HG03354 (cell line): Measurements from ENCODE around the gene PDE6H.
A peak's percentile ranks its signal among the peaks of the same experiment; 100 is the strongest.

ENCODE experiments used
- ATAC-seq: cut with Tn5 transposase; IDR thresholded peaks from one replicate; pipeline ENCODE4 v1.9.1; 2021; ENCODE audit warnings: mild to moderate bottlenecking; ENCODE audit not compliant: unreplicated experiment, poor library complexity, severe bottlenecking

The PDE6H gene

DNA sequence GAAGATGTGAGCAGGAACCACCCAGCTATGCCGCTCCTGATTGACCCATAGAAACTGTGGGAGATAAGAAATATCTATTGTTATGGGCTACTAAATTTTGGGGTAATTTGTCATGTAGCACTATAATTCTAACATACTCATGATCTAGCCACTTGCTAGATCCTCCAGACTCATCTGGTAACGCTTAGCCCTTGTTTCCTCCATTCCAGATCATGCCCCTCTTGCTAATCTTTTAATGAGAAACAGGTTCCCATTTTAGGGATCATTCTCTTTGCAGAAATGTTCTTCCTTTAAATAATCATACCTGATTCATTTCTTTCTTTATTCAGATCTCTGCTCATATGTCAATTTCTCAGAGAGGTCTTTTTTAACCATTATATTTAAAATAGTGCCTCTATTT, 7.6 kb upstream of the PDE6H start:
- no peak for ATAC-seq

GRCh38 chr12:14968478-14968877, 4.4 kb upstream of the PDE6H start:
- no peak for ATAC-seq

DNA sequence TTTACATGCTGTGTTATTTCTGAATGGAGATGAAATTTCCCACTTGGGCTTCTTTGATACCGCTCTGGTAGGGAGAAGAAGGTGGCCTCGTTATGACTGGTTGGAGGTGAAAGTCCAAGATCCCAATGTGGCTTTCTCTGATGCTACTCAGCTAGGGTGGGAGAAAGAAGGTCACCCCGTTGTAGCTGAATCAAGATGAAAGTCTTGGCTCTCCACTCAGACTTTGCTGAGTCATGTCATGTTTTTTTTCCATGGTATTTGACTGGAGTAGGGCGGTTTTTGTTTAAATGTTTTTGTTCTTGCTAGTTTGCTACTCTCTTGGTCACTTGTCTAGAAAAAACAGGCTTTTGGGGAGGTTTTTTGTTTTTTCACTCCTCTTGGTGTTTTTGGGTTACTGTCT, 2.4 kb upstream of the PDE6H start:
- no peak for ATAC-seq

- ATAC-seq: no peak
Measured at GRCh38 chr12:14974633-14975032, 1.8 kb downstream of the PDE6H start.

DNA sequence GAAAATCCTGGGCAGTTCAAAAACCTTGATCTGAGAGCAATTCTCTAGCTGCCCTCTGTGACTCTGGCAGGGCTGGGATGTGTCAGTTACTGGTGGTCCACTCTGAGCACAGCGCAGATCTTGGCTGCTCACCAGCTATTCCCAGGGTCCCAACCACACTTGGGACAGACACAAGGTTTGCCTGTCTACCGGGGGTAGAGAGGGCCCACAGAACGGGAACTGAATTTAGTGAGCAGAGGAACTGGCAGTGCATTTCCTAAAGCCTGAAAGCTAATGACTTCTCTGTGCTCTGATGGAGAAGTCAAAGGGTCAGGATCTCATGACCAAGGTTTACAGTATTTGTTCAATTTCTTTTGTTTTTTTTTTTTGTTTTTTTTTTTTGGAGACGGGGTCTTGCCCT, 2.6 kb downstream of the PDE6H start:
- ATAC-seq: no peak

DNA sequence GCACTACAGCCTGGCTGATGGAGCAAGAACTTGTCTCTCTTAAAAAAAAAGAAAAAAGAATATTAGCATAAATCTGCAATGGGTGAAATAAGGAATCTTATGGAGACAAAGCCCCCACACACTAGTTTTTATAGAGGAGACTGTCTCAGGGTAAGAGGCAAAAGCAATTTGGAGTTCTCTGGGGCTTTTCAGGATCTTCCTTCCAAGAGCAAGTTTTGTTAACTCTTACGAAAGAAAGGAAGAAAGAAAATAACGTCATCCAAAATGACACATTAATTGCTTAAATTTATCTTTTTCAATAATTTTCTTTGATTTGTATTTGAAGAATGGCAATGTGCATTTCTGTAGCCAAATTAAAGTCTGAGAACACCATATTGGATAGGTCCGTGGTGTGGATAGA, 3.8 kb downstream of the PDE6H start:
- ATAC-seq: no peak

GRCh38 chr12:14979468-14979867, 6.6 kb downstream of the PDE6H start:
- no peak for ATAC-seq

- ATAC-seq: no peak
Measured at GRCh38 chr12:14981049-14981448, 8.2 kb downstream of the PDE6H start.

GRCh38 chr12:14982562-14982961, 9.7 kb downstream of the PDE6H start:
- ATAC-seq: no peak

- ATAC-seq: no peak
Measured at GRCh38 chr12:14982991-14983390, 10.1 kb downstream of the PDE6H start.

DNA sequence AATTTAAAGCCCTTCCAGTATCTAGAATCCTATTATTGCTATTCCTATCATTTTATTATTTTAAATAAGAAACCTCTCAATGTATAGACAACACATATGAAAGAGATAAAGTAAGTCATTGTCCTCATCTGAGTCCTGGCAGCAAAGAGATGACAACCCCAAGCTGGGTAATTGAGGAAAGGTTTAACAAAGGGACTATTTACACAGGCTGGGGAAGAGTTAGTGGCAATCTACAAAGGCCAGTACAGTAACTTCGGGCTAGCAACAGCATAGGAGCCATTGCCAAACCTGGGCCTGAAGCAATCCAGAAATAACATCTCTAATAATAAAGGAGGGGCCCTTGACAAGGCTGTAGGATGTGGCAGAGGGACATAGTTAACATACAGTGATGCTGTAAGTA, 11.2 kb downstream of the PDE6H start:
- no peak for ATAC-seq

DNA sequence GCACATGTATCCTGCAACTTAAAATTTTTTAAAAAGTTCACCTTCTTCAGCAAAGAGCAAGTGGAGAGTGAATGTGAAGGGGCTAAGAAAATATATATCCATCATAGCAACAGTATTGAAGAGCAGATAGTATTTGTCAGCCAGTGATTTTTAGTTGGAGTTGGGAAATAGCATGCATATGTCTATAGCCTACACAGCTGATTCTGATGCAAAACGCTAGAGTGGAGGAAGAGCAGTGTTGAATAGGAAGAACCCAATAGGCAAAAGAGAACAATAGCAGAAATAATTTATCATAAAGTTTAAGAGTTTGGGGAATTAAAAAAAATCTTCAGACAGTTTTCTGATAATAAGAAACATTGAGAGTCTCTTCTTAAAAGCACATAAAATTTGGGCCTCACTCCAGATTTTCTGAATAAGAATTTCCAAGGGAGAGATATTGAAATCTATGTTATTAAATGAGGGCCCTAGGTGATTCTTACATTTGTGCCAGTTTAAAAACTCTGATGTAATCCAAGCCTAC, 12.0 kb downstream of the PDE6H start:
- ATAC-seq: no peak

- ATAC-seq: no peak
Measured at GRCh38 chr12:14986449-14986848, 13.6 kb downstream of the PDE6H start.

DNA sequence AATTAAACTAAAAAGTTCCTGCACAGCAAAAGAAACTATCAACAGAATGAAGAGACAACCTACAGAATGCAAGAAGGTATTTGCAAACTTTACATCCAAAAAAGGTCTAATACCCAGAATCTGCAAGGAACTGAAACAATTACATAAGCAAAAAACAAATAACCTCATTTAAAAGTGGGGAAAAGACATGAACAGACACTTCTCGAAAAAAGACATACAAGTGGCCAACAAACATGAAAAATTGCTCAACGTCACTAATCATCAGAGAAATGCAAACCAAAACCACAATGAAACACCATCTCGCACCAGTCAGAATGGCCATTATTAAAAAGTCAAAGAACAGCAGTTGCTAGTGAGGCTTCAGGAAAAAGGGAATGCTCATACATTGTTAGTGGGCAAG, 15.2 kb downstream of the PDE6H start:
- ATAC-seq: no peak

DNA sequence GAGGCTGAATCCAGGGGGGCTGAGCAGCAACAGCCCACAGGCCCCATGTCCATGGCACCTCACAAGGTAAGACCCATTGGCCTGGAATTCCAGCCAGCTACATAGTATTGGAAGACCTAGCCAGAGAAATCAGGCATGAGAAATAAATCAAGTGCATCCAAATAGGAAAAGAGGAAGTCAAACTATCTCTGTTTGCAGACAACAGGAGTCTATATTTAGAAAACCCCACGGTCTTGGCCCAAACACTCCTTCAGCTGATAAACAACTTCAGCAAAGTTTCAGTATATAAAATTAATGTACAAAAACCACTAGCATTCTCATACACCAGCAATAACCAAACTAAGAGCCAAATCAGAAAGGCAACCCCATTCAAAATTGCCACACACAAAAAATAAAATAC, 16.9 kb downstream of the PDE6H start:
- ATAC-seq: peak; percentile 61

DNA sequence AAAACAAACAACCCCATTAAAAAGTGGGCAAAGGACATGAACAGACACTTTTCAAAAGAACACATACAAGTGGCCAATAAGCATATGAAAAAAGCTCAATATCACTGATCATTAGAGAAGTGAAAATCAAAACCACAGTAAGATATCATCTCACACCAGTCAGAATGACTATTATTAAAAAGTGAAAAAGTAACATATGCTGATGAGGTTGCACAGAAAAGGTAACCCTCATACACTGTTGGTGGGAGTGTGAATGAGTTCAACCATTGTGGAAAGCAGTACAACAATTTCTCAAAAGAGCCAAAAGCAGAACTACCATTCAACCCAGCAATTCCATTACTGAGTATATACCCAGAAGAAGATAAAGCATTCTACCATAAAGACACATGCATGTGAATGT, 18.2 kb downstream of the PDE6H start:
- no peak for ATAC-seq

DNA sequence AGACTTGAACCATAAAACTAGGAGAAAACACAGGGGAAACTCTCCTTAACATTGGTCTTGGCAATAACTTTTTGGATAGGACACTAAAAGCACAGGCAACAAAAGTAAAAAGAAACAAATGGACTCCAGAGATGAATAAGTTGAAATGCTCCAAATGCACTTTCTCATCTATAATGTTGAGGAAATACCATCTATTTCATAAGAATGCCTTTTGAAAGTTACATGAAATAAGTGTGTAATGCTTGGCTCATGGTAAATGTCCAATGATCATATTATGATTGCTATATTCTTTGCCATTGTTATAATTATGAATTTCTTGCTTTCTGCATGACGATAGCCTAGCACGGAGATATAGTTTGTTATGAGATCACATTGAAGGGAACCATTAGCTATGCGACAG, 19.8 kb downstream of the PDE6H start:
- no peak for ATAC-seq

DNA sequence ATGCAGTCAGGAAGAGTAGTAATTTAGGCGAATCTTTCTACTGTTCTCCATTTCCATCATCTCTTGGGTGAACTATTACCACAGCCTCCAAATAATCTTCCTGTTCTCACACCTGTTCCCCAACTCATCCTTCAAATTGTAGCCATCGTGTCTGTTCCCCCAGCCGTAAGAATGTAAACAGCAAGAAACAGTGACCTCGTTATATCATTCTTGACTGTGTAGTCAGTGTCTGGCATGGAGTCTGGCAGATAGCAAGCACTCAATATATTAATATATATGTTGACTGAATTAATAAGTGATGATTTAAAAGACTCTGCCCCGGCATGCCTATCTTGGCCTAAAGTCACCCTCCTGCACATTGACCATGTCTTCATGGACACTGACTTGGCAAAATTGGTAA, 20.3 kb downstream of the PDE6H start:
- no peak for ATAC-seq

DNA sequence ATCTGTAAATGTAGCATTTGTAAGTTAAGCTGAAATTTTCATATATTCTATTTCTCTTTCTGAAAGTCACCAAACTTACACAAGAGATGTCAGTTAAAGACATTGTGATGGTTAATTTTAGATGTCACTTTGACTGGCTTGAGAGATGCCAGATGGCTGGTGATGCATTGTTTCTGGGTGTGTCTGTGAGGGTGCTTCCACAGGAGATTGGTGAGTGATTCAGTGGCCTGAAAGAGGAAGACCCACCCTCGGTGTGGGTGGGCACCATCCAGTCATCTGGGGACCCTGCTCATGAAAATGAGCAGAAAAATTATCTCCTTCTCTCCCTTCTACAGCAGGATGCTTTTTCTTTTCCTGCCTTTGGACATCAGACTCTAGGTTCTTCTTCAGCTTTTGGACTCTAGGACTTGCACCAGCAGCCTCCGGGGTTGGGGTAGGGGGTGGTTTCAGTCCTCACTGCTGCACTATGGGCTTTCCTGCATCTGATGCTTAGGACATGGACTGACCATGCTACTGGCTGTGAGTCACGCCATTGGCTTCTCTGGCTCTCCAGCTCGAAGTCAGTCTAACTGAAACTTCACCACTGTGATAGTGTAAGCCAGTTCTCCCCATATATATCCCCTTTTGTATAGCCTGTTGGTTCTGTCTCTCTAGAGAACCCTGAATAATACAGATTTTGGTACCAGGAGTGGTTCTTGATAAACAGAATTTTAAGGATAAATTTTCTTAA, 20.9 kb downstream of the PDE6H start:
- ATAC-seq: no peak

- no peak for ATAC-seq
Measured at GRCh38 chr12:14994610-14995009, 21.8 kb downstream of the PDE6H start.

- no peak for ATAC-seq
Measured at GRCh38 chr12:14995583-14996425, 23.0 kb downstream of the PDE6H start.
